Muscle layer of duodenum (tissue), 2 donors: ENCODE results near the gene RAB11FIP3.
"Not testable (repeated sequence)": the region's sequence is repeated elsewhere in the genome, so short reads cannot be mapped to it uniquely, and the experiment has no call there.

Source experiments
- H3K27ac ChIP-seq: one replicate; pipeline ENCODE4 v1.7.0; 2013; ENCODE audit warnings: mild to moderate bottlenecking, low read length
- H3K27me3 ChIP-seq: one replicate; pipeline ENCODE4 v1.7.0; 2013; ENCODE audit warnings: low read depth, mild to moderate bottlenecking, control low read depth, low read length
- H3K36me3 ChIP-seq, 2 donors: one replicate each; pipeline ENCODE4 v1.7.0; 2013; ENCODE audit warnings: low read length in 2 of 2, control low read depth in 1 of 2, mild to moderate bottlenecking in 1 of 2; ENCODE audit not compliant: insufficient read depth in 2 of 2, control insufficient read depth in 1 of 2
- H3K4me1 ChIP-seq, 2 donors: one replicate each; pipeline ENCODE4 v1.7.0; 2013; ENCODE audit warnings: low read length in 2 of 2, mild to moderate bottlenecking in 2 of 2, control low read depth in 1 of 2, moderate library complexity in 1 of 2; ENCODE audit not compliant: insufficient read depth in 2 of 2, control insufficient read depth in 1 of 2
- H3K4me3 ChIP-seq, 2 donors: one replicate each; pipeline ENCODE4 v1.7.0; 2013; ENCODE audit warnings: low read length in 2 of 2, low read depth in 1 of 2, mild to moderate bottlenecking in 1 of 2
- H3K9me3 ChIP-seq, 2 donors: one replicate each; pipeline ENCODE4 v1.7.0; 2013; ENCODE audit warnings: low read length in 2 of 2, control low read depth in 1 of 2, mild to moderate bottlenecking in 1 of 2; ENCODE audit not compliant: control insufficient read depth in 1 of 2
- donor health status: healthy.

The RAB11FIP3 gene

GRCh38 chr16:456891-457483 lies 31.5 kb downstream of the RAB11FIP3 start:
- Histone ChIP-seq H3K9me3 (no peaks in the 10 kb centered on the region), H3K4me3 (no peak overlapping the region), H3K27me3 (no peaks in the 10 kb centered on the region), H3K36me3 (peaks cover 0 to 7% of the 10 kb centered on the region in 2 donors), H3K27ac (no peak overlapping the region), H3K4me1 (peaks cover 0 to 8% of the 10 kb centered on the region in 2 donors)

DNA sequence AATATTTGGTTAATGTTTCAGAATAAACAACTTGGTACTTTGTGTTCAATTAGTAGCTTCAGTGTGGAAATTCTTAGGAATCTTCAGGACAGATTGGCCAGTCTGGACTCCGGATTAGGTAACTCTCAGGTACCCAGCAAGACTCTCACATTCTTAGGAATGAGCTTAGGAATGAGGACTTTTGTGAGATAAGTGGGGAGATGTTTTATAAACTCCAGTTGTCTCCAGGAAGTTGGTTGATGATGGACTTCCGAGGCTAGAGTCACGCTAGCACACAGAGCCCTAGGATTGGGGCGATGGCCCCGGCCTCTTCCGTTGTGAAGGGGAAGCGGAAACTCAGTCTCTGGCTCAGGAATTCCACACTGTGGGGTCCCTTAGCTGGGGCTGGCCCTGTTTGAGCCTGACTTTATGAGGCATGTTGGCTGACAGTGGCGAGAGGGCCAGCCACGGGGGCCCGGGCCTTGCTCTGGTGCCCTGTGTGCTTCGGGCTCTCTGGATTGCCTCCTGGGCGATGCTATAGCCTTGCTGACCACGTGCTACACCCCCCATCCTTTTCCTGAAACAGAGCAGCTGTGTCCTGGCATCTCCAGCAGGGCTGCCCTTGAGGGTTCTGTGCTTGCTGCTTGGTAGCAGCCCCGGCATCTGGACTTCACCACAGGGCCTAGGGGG lies 32.4 kb downstream of the RAB11FIP3 start:
- no peaks in the 10 kb centered on the region for H3K9me3 ChIP-seq
- peaks cover 0 to 9% of the 10 kb centered on the region in 2 donors for H3K36me3 ChIP-seq
- peak overlapping the region; percentile 23 for H3K27ac ChIP-seq
- no peaks in the 10 kb centered on the region for H3K27me3 ChIP-seq
- H3K4me3 ChIP-seq: no peak overlapping the region
- peaks cover 0 to 8% of the 10 kb centered on the region in 2 donors for H3K4me1 ChIP-seq

DNA sequence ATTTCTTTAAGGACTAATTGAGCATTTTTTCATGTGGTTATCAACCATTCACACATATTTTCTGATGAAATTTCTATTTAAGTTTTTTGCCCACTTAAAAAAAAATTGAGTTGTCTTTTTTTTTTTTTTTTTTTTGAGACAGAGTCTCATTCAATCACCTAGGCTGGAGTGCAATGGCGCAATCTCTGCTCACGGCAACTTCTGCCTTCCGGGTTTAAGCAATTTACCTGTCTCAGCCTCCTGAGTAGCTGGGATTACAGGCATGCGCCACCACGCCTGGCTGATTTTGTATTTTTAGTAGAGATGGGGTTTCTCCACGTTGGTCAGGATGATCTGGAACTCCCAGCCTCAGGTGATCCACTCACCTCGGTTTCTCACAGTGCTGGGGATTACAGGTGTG lies 34.3 kb downstream of the RAB11FIP3 start:
- Histone ChIP-seq H3K27me3 (no peaks in the 10 kb centered on the region), H3K27ac (no peak overlapping the region), H3K9me3 (no peaks in the 10 kb centered on the region), H3K36me3 (peaks cover 0 to 14% of the 10 kb centered on the region in 2 donors), H3K4me1 (peaks cover 0 to 8% of the 10 kb centered on the region in 2 donors), H3K4me3 (no peak overlapping the region)

- Histone ChIP-seq H3K9me3 (no peaks in the 10 kb centered on the region), H3K4me3 (no peak overlapping the region), H3K36me3 (peaks cover 0 to 14% of the 10 kb centered on the region in 2 donors), H3K4me1 (peaks cover 0 to 8% of the 10 kb centered on the region in 2 donors), H3K27me3 (no peaks in the 10 kb centered on the region), H3K27ac (no peak overlapping the region)
These were observed 35.3 kb downstream of the RAB11FIP3 start for GRCh38 chr16:460787-461186.

DNA sequence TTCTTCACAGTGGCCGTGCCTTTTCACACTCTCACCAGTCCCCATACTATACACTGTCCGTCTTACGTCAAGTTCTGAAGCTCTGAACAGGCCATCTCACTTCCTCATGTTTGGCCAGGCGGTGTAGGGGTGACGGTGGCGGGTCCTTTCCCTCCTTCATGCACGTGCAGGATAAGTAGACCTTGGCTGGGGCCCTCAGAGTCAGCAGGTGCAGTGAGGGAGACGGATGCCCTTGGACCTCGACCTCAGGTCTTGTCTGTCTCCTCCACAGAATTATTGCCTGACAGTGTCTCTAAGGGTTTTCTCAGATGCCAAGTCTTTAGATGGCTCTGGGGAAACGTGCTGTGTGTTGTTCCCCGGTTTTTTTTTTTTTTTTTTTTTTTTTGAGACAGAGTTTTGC lies 37.6 kb downstream of the RAB11FIP3 start:
- Histone ChIP-seq H3K4me3 (no peak overlapping the region), H3K9me3 (no peaks in the 10 kb centered on the region), H3K36me3 (peaks cover 0 to 14% of the 10 kb centered on the region in 2 donors), H3K27me3 (no peaks in the 10 kb centered on the region), H3K4me1 (peaks cover 0 to 4% of the 10 kb centered on the region in 2 donors), H3K27ac (no peak overlapping the region)

- Histone ChIP-seq H3K36me3 (peaks cover 0 to 14% of the 10 kb centered on the region in 2 donors), H3K27me3 (no peaks in the 10 kb centered on the region), H3K4me1 (no peaks in the 10 kb centered on the region), H3K9me3 (no peaks in the 10 kb centered on the region), H3K27ac (no peak overlapping the region), H3K4me3 (no peak overlapping the region)
These were observed 41.2 kb downstream of the RAB11FIP3 start for GRCh38 chr16:466651-467050.

- H3K36me3 ChIP-seq: peaks cover 0 to 15% of the 10 kb centered on the region in 2 donors
- H3K27me3 ChIP-seq, H3K4me1 ChIP-seq, H3K4me3 ChIP-seq, H3K9me3 ChIP-seq, H3K27ac ChIP-seq: not testable (repeated sequence)
These were observed 41.9 kb downstream of the RAB11FIP3 start for GRCh38 chr16:467249-467871.

GRCh38 chr16:468068-468821 lies 42.8 kb downstream of the RAB11FIP3 start:
- no peak overlapping the region for H3K27ac ChIP-seq
- H3K4me3 ChIP-seq: no peak overlapping the region
- no peaks in the 10 kb centered on the region for H3K27me3 ChIP-seq
- peaks cover 0 to 22% of the 10 kb centered on the region in 2 donors for H3K36me3 ChIP-seq
- H3K9me3 ChIP-seq: no peaks in the 10 kb centered on the region
- H3K4me1 ChIP-seq: no peaks in the 10 kb centered on the region

DNA sequence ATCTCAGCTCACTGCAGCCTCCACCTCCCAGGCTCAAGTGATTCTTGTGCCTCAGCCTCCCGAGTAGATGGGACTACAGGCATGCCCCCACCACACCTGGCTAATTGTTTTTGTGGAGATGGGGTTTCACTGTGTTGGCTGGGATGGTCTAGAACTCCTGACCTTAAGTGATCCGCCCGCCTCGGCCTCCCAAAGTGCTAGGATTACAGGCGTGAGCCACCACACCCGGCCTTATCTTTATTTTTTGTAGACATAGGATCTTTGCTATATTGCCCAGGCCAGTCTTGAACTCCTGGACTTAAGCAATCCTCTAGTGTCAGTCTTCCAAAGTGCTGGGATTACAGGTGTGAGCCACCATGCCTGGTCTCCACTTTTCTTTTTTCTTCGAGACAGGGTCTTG lies 44.0 kb downstream of the RAB11FIP3 start:
- not testable (repeated sequence) for H3K27ac ChIP-seq, H3K4me1 ChIP-seq, H3K27me3 ChIP-seq, H3K4me3 ChIP-seq, H3K9me3 ChIP-seq
- H3K36me3 ChIP-seq: peaks cover 0 to 17% of the 10 kb centered on the region in 2 donors

DNA sequence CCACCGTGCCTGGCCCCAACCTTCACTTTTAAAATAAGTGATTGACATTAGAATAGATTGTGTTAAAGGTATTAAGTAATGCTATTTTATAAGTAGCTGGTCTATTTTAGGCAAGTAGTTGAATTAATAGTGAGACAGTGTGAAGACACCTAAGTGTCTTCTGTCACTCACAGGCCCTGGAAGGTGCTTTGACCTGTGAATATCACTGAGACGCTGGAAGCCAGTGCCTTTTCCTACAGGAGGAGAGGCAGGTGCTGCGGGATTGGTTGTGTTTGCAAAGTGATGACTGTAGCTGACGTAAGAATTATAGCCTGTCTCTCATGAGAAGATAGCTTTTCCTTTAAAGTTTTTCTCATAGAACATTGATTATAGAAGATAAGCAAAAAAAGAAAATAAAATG lies 45.0 kb downstream of the RAB11FIP3 start:
- Histone ChIP-seq H3K27me3 (no peaks in the 10 kb centered on the region), H3K4me1 (no peaks in the 10 kb centered on the region), H3K9me3 (no peaks in the 10 kb centered on the region), H3K36me3 (peaks cover 0 to 17% of the 10 kb centered on the region in 2 donors), H3K27ac (no peak overlapping the region), H3K4me3 (no peak overlapping the region)
